Mesendoderm (in vitro differentiated cells): Measurements from ENCODE around the gene KDM6B.
A peak's percentile ranks its signal among the peaks of the same experiment; 100 is the strongest.

Experiments used
- DNase-seq: peaks from one replicate; pipeline ENCODE4 v3.0.0; 2013
- H2AK5ac ChIP-seq: 2 replicates; pipeline ENCODE4 v1.6.1; 2013; ENCODE audit warnings: low read length, inconsistent platforms
- H2BK120ac ChIP-seq: 2 replicates; pipeline ENCODE4 v1.6.1; 2013; ENCODE audit warnings: low read depth, mild to moderate bottlenecking, low read length, moderate library complexity, mixed read lengths
- H2BK15ac ChIP-seq: replicated peaks from 2 replicates; pipeline ENCODE4 v1.6.1; 2013; ENCODE audit warnings: low read depth, mild to moderate bottlenecking, moderate library complexity
- H2BK5ac ChIP-seq: 2 replicates; pipeline ENCODE4 v1.6.1; 2013; ENCODE audit warnings: low read length, inconsistent platforms
- H3K18ac ChIP-seq: 2 replicates; pipeline ENCODE4 v1.6.1; 2013; ENCODE audit warnings: mild to moderate bottlenecking, low read length, mixed read lengths
- H3K23ac ChIP-seq: one replicate; pipeline ENCODE4 v1.6.1; 2013; ENCODE audit warnings: low read length
- H3K27ac ChIP-seq: 2 replicates; pipeline ENCODE4 v1.5.1; 2013; ENCODE audit warnings: low read depth, mild to moderate bottlenecking, inconsistent platforms, low read length, moderate library complexity
- H3K27me3 ChIP-seq: 2 replicates; pipeline ENCODE4 v1.6.1; 2013; ENCODE audit warnings: low read length, control low read depth, mild to moderate bottlenecking, inconsistent platforms; ENCODE audit not compliant: insufficient read depth, poor library complexity
- H3K36me3 ChIP-seq: 2 replicates; pipeline ENCODE4 v1.6.1; 2013; ENCODE audit warnings: low read length, inconsistent platforms; ENCODE audit not compliant: control insufficient read depth, insufficient read depth
- H3K4ac ChIP-seq: one replicate; pipeline ENCODE4 v1.6.1; 2013; ENCODE audit warnings: low read depth, mild to moderate bottlenecking, low read length, moderate library complexity
- H3K4me1 ChIP-seq: 2 replicates; pipeline ENCODE4 v1.6.1; 2013; ENCODE audit warnings: low read depth, low read length, inconsistent platforms; ENCODE audit not compliant: control insufficient read depth
- H3K4me2 ChIP-seq: 2 replicates; pipeline ENCODE4 v1.6.1; 2013; ENCODE audit warnings: low read length
- H3K4me3 ChIP-seq: 2 replicates; pipeline ENCODE4 v1.5.1; 2013; ENCODE audit warnings: mild to moderate bottlenecking, low read length
- H3K56ac ChIP-seq: one replicate; pipeline ENCODE4 v1.6.1; 2013; ENCODE audit warnings: low read length
- H3K79me1 ChIP-seq: 2 replicates; pipeline ENCODE4 v1.6.1; 2013; ENCODE audit warnings: low read length, inconsistent platforms
- H3K79me2 ChIP-seq: 2 replicates; pipeline ENCODE4 v1.6.1; 2013; ENCODE audit warnings: mild to moderate bottlenecking, low read length; ENCODE audit not compliant: control insufficient read depth, insufficient read depth
- H3K9ac ChIP-seq: 2 replicates; pipeline ENCODE4 v1.6.1; 2013; ENCODE audit warnings: low read length, inconsistent platforms
- H4K5ac ChIP-seq: one replicate; pipeline ENCODE4 v1.6.1; 2013; ENCODE audit warnings: low read length
- H4K8ac ChIP-seq: one replicate; pipeline ENCODE4 v1.6.1; 2013; ENCODE audit warnings: low read depth, mild to moderate bottlenecking, control low read depth, low read length, moderate library complexity
- WGBS: extraction: QIAGEN DNeasy Blood & Tissue Kit; methylation state at CpG from one replicate; pipeline ENCODE4 v1.1.7; 2013; ENCODE audit warnings: low lambda C conversion rate, missing lambda C conversion rate; ENCODE audit not compliant: insufficient coverage; ENCODE audit errors: extremely low coverage; 5-methylcytosine and 5-hydroxymethylcytosine counted together

KDM6B gene

DNA sequence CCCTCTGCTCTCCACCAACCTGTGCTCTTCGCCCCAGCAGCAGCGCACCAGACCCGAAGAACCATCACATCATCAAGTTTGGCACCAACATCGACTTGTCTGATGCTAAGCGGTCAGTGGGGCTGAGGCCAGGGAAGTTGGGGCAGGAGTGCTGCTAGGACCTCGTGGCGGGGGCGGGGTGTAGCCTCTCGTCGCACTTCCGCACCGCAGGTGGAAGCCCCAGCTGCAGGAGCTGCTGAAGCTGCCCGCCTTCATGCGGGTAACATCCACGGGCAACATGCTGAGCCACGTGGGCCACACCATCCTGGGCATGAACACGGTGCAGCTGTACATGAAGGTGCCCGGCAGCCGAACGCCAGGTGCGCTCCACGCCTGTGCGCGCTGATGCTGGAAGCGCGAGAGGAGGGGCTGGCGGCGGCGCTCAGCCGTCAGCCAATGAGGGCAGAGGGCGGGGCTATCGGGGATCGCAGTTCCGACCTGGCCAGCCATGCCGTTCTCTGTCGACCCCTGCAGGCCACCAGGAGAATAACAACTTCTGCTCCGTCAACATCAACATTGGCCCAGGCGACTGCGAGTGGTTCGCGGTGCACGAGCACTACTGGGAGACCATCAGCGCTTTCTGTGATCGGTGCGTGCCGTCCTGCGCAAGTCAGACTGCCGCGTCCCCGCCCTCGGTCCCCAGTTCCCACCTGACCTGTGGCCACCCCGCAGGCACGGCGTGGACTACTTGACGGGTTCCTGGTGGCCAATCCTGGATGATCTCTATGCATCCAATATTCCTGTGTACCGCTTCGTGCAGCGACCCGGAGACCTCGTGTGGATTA lies 17.6 kb downstream of the KDM6B start:
- peak overlapping the region; percentile 82 for H3K4me2 ChIP-seq
- H2BK5ac ChIP-seq: no peak overlapping the region
- H3K79me2 ChIP-seq: no peaks in the 10 kb centered on the region
- no peak overlapping the region for H2BK120ac ChIP-seq
- H3K27ac ChIP-seq: no peak overlapping the region
- H3K18ac ChIP-seq: no peak overlapping the region
- H3K56ac ChIP-seq: peak overlapping the region; percentile 0
- no peak overlapping the region for H3K23ac ChIP-seq
- no peak overlapping the region for H2BK15ac ChIP-seq
- WGBS: no CpG with 5 or more reads among the region's 60 CpGs
- no peak overlapping the region for H2AK5ac ChIP-seq
- H4K5ac ChIP-seq: no peak overlapping the region
- peak overlapping the region; percentile 27 for H3K4me3 ChIP-seq
- peaks cover 9% of the 10 kb centered on the region for H3K27me3 ChIP-seq
- H4K8ac ChIP-seq: no peak overlapping the region
- H3K36me3 ChIP-seq: no peaks in the 10 kb centered on the region
- DNase-seq: peak; percentile 93
- H3K9ac ChIP-seq: peak overlapping the region; percentile 50
- peaks cover 2% of the 10 kb centered on the region for H3K4me1 ChIP-seq
- H3K79me1 ChIP-seq: no peaks in the 10 kb centered on the region
- H3K4ac ChIP-seq: no peak overlapping the region

DNA sequence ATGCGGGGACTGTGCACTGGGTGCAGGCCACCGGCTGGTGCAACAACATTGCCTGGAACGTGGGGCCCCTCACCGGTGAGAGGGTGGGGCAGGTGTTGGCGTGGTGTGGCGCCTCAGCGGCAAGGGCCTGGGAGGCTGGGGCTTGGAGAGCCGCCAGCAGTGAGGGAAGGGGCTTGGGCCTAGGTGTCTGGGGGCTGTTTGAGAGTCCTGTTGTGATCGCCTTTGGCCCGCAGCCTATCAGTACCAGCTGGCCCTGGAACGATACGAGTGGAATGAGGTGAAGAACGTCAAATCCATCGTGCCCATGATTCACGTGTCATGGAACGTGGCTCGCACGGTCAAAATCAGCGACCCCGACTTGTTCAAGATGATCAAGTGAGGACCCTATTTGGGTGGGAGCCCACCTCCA lies 18.2 kb downstream of the KDM6B start:
- H3K23ac ChIP-seq: no peak overlapping the region
- H3K27me3 ChIP-seq: peaks cover 9% of the 10 kb centered on the region
- H3K56ac ChIP-seq: no peak overlapping the region
- no peak overlapping the region for H3K4ac ChIP-seq
- H4K8ac ChIP-seq: no peak overlapping the region
- no peaks in the 10 kb centered on the region for H3K79me2 ChIP-seq
- H4K5ac ChIP-seq: no peak overlapping the region
- H3K4me3 ChIP-seq: no peak overlapping the region
- H3K4me1 ChIP-seq: peaks cover 2% of the 10 kb centered on the region
- no peak overlapping the region for H3K27ac ChIP-seq
- H2AK5ac ChIP-seq: no peak overlapping the region
- no peaks in the 10 kb centered on the region for H3K36me3 ChIP-seq
- DNase-seq: no peak
- H3K4me2 ChIP-seq: no peak overlapping the region
- WGBS: no CpG with 5 or more reads among the region's 20 CpGs
- no peak overlapping the region for H3K18ac ChIP-seq
- no peak overlapping the region for H3K9ac ChIP-seq
- no peaks in the 10 kb centered on the region for H3K79me1 ChIP-seq
- H2BK5ac ChIP-seq: no peak overlapping the region
- no peak overlapping the region for H2BK120ac ChIP-seq
- no peak overlapping the region for H2BK15ac ChIP-seq

DNA sequence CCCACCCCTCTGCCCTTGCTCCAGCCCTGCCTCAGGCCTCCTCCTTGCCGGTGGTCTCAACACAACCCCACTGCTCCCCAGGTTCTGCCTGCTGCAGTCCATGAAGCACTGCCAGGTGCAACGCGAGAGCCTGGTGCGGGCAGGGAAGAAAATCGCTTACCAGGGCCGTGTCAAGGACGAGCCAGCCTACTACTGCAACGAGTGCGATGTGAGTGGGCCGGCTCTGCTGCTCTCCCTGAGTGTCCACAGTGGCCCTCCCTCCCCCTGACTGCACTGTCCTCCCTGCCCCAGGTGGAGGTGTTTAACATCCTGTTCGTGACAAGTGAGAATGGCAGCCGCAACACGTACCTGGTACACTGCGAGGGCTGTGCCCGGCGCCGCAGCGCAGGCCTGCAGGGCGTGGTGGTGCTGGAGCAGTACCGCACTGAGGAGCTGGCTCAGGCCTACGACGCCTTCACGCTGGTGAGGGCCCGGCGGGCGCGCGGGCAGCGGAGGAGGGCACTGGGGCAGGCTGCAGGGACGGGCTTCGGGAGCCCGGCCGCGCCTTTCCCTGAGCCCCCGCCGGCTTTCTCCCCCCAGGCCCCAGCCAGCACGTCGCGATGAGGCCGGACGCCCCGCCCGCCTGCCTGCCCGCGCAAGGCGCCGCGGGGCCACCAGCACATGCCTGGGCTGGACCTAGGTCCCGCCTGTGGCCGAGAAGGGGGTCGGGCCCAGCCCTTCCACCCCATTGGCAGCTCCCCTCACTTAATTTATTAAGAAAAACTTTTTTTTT lies 19.1 kb downstream of the KDM6B start:
- H3K9ac ChIP-seq: peak overlapping the region; percentile 17
- H3K36me3 ChIP-seq: no peaks in the 10 kb centered on the region

GRCh38 chr17:7853691-7854038 lies 19.6 kb downstream of the KDM6B start:
- Histone ChIP-seq H3K79me2 (no peaks in the 10 kb centered on the region), H2AK5ac (no peak overlapping the region), H3K4me2 (no peak overlapping the region), H3K18ac (no peak overlapping the region), H3K56ac (no peak overlapping the region), H3K27me3 (peaks cover 9% of the 10 kb centered on the region), H3K23ac (no peak overlapping the region), H3K36me3 (no peaks in the 10 kb centered on the region), H2BK120ac (no peak overlapping the region), H2BK5ac (no peak overlapping the region), H2BK15ac (no peak overlapping the region), H4K5ac (no peak overlapping the region), H3K4ac (no peak overlapping the region), H3K9ac (no peak overlapping the region), H4K8ac (no peak overlapping the region), H3K4me3 (no peak overlapping the region), H3K4me1 (peaks cover 3% of the 10 kb centered on the region), H3K79me1 (peaks cover 2% of the 10 kb centered on the region), H3K27ac (no peak overlapping the region)
- no CpG with 5 or more reads among the region's 21 CpGs for WGBS
- DNase-seq: peak; percentile 48

More for the DNA sequence above, 19.1 kb downstream of the KDM6B start:
- DNase-seq: peak; percentile 55
- peaks cover 9% of the 10 kb centered on the region for H3K27me3 ChIP-seq
- no peak overlapping the region for H3K4ac ChIP-seq
- H4K8ac ChIP-seq: no peak overlapping the region
- no peak overlapping the region for H3K4me2 ChIP-seq
- H3K18ac ChIP-seq: no peak overlapping the region
- WGBS: no CpG with 5 or more reads among the region's 51 CpGs
- no peak overlapping the region for H2AK5ac ChIP-seq
- no peak overlapping the region for H2BK15ac ChIP-seq
- peaks cover 2% of the 10 kb centered on the region for H3K4me1 ChIP-seq
- H3K23ac ChIP-seq: no peak overlapping the region
- no peak overlapping the region for H2BK120ac ChIP-seq
- no peak overlapping the region for H3K4me3 ChIP-seq
- no peak overlapping the region for H2BK5ac ChIP-seq
- no peaks in the 10 kb centered on the region for H3K79me1 ChIP-seq
- H4K5ac ChIP-seq: no peak overlapping the region
- H3K56ac ChIP-seq: peak overlapping the region; percentile 40
- H3K27ac ChIP-seq: no peak overlapping the region
- no peaks in the 10 kb centered on the region for H3K79me2 ChIP-seq

DNA sequence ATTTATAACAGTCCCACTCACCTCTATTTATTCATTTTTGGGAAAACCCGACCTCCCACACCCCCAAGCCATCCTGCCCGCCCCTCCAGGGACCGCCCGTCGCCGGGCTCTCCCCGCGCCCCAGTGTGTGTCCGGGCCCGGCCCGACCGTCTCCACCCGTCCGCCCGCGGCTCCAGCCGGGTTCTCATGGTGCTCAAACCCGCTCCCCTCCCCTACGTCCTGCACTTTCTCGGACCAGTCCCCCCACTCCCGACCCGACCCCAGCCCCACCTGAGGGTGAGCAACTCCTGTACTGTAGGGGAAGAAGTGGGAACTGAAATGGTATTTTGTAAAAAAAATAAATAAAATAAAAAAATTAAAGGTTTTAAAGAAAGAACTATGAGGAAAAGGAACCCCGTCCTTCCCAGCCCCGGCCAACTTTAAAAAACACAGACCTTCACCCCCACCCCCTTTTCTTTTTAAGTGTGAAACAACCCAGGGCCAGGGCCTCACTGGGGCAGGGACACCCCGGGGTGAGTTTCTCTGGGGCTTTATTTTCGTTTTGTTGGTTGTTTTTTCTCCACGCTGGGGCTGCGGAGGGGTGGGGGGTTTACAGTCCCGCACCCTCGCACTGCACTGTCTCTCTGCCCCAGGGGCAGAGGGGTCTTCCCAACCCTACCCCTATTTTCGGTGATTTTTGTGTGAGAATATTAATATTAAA lies 20.2 kb downstream of the KDM6B start:
- no peak overlapping the region for H3K4me2 ChIP-seq
- no peak overlapping the region for H3K18ac ChIP-seq
- H3K4ac ChIP-seq: no peak overlapping the region
- H3K56ac ChIP-seq: peak overlapping the region; percentile 25
- peaks cover 4% of the 10 kb centered on the region for H3K79me1 ChIP-seq
- H3K23ac ChIP-seq: no peak overlapping the region
- H2AK5ac ChIP-seq: no peak overlapping the region
- H2BK5ac ChIP-seq: no peak overlapping the region
- no peak overlapping the region for H3K27ac ChIP-seq
- no CpG with 5 or more reads among the region's 31 CpGs for WGBS
- DNase-seq: no peak
- no peak overlapping the region for H2BK120ac ChIP-seq
- no peaks in the 10 kb centered on the region for H3K36me3 ChIP-seq
- H3K79me2 ChIP-seq: no peaks in the 10 kb centered on the region
- no peak overlapping the region for H4K5ac ChIP-seq
- peaks cover 9% of the 10 kb centered on the region for H3K27me3 ChIP-seq
- H4K8ac ChIP-seq: no peak overlapping the region
- peaks cover 7% of the 10 kb centered on the region for H3K4me1 ChIP-seq
- peak overlapping the region; percentile 27 for H3K9ac ChIP-seq
- no peak overlapping the region for H3K4me3 ChIP-seq
- H2BK15ac ChIP-seq: no peak overlapping the region
